Dermis blood vessel endothelial cell (primary cell): ENCODE data around the gene KDM4F. TPM values are rescaled to one million over a fixed set of nuclear protein-coding genes. Genes with fewer than 3 reads are reported as not detected.

Source experiments
- DNase-seq: peaks from one replicate; pipeline ENCODE4 v3.0.0; 2010
- total RNA-seq: library from RNA; depleted of rRNA; stranded (reverse); fragments of >200 nt; gene quantifications from 2 replicates; pipeline ENCODE4 v1.2.3, GENCODE V29; 2014

The KDM4F gene
- total RNA-seq, 1 donor from 2014 or later = not detected

DNA sequence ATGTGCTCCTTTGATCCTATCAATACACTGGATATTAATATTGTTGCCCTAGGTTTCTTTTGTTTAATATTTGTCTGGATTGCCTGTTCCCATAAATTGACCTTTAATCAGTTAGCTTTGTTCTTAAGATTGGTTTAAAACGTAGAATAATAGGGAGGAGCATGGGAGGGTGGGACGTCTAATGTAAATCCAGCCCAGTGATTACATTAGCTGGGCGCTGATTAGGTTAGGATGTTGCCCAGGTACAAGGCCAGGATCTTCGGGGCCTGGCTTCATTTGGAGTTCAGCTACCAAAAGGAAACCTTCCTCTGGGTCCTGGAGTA lies 17.5 kb downstream of the KDM4F start, which contains the start of gene SRSF8:
TSS of gene SRSF8 (plus strand) at position 204 of the 323 bp plus-strand sequence. CDS start 308 bp downstream, outside the sequence.
- no peak for DNase-seq

DNA sequence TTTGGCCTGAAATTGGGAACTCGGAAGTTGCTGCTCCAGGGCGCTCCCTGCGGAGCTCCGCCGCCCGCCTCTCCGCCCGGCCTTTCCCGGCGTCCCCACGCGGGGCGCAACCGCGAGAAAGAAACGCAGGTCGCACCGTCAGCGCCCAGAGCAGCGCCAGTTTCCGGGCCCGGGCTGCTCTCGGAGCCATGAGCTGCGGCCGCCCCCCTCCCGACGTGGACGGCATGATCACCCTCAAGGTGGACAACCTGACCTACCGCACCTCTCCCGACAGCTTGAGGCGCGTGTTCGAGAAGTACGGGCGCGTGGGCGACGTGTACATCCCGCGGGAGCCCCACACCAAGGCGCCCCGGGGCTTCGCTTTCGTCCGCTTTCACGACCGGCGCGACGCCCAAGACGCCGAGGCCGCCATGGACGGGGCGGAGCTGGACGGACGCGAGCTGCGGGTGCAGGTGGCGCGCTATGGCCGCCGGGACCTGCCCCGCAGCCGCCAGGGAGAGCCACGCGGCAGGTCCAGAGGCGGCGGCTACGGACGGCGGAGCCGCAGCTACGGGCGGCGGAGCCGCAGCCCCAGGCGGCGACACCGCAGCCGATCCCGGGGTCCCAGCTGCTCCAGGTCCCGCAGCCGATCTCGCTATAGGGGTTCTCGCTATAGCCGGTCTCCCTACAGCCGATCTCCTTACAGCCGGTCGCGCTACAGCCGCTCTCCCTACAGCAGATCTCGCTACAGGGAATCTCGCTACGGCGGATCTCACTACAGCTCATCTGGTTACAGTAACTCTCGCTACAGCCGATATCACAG lies 18.0 kb downstream of the KDM4F start:
- DNase-seq = peak; percentile 86

DNA sequence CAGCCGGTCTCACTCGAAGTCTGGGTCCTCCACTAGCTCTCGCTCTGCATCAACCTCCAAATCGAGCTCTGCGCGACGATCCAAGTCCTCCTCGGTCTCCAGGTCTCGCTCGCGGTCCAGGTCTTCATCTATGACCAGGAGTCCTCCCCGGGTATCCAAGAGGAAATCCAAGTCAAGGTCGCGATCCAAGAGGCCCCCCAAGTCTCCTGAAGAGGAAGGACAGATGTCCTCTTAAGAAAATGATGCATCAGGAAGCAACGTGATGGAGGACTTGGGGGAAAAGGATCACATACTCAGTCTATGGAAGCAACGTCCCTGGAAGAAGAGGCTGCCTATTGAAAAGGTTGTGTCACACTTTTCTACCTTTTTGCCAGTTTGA lies 18.6 kb downstream of the KDM4F start:
- DNase-seq = no peak

DNA sequence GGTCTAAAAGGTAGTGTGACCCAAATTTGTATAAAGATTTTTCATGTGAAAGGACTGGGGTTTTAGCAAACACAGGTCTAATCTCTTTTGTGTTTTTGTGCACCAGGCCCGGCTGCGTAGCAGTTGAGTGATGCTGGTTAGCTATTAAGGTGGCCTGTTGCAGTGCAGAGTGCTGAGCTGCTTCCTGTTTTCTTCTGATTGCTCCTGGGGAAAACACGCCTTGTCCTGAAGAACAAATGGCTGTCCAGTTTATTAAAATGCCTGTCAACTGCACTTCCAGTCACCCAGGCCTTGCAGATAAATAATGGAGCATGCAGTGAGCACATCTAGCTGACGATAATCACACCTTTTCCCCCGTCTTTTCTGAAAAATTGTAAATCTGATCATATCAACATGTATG lies 19.3 kb downstream of the KDM4F start:
- DNase-seq = peak; percentile 96

DNA sequence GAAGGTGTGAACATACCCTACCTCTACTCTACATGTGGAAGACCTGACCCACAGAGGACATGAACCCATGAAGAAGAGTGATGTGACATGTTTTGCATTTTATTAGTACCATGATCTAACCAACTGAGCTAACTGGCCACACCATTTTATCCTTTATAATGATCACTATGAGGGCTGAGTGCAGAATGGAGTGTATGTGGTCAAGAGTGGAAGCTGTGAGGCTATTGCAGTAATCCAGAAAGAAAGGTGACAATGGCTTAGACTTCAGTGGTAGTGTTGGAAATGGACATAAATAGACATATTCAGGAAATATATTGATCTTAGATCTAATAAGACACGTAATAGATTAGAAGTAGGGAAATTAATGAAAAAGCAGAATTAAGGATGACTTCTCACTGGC lies 21.2 kb downstream of the KDM4F start:
- DNase-seq = no peak

DNA sequence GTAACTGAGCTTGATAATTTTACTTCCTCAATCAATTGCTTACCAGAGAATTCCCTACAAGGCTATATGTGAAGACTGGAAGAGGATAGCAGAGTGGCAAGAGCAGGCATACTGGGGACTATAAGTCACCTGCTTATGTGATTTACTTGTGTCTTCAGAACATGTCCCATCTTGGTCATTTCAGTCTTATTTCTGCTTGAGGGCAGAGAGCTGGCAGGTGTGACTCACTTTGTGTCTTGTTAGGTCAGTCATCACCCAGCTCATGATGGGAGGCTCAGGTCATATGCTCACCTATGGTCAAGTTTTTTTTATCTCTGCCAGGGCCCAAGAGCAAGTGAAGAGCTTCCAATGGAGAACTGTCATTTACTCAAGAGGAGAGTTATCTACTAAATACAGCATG lies 23.7 kb downstream of the KDM4F start:
- no peak for DNase-seq

DNA sequence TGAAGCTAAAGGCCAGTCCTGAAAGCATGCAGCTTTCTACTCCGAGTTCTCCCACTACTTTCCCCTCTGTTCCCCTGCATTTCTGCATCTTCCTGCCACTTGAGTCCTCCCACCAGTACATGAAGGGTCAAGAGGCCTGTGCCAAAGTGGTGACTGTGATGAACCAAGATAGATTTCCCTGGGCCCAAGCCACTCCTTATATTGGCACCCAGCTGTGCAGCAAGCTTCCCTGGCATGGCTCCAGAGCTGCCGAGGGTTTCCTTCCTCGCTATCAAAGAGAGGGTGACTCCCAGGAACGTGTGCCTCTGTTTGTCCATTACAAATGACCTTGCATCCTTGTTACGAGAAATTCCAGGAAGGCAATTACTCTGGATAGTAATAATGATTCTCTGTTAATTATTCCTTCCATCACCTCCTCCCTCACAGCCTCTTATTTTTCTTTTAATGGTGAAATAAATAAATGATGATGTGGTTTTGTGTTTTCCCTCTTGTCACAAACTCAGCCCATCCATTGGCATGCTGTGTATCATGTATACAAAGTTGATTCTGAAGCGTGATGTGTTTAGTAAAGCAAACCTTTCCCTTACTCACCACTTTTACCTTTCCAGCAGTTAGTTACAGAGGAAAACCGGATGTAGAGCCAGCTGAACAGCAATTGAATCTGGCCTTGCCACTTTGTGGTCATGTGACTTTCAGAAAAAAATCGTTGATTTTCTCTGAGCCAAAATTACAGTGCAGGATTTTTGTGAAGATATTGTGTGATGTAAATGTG lies 25.8 kb downstream of the KDM4F start:
- peak; percentile 48 for DNase-seq

DNA sequence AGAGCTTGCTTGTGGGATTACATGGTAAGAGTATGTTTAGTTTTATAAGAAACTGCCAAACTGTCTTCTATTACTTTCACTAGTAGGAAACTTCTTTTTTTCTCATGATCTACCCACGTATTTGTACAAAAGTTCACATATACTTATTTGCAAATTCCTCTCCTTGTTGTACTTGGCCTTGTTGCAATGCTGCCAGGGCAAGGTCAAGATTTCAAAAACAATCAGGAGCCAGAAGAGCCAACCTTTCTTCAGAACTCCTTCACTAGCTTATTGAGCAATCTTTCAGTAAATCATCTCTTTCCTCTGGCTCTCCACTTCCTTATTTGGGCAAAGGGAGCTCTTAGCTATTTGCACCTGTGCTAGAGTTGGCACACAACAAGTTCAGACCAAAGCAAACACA lies 27.2 kb downstream of the KDM4F start:
- peak; percentile 83 for DNase-seq

DNA sequence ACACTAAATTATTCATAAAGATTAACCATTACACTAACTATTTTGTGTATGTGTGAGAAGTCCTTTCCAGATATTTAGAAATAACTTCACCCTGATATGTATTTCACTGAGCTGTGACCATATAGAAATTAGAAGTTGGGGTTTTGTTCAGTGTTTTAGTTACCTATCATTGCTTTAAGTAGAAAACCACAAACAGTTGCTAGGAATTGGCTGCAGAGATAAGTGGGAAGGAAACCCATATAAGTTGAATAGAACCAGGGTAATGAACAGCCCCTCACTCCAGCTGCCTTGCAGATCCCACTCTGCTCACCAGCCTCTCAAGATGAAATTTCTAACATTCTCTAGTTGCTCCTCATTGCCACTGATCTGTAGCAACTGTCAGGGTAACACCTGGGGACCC lies 27.8 kb downstream of the KDM4F start:
- DNase-seq = no peak

DNA sequence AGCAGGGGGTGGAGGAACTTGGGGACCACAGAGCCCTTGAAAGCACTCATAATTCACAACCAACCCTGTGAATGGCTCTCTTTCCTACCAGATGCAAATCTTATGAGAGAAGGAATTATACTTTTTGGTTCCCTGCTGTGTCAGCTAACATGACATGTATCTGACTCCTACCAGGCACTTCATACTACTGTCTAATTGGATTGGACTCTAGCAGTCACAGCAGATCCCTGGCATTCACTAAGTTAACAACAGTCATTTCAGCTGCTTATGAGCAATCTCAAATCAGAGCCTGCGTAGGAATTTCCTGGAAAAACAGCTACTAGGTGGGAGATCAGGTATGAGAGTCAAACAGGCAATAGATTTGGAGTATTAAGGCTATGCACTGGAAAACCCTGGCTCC lies 29.3 kb downstream of the KDM4F start:
- no peak for DNase-seq

DNA sequence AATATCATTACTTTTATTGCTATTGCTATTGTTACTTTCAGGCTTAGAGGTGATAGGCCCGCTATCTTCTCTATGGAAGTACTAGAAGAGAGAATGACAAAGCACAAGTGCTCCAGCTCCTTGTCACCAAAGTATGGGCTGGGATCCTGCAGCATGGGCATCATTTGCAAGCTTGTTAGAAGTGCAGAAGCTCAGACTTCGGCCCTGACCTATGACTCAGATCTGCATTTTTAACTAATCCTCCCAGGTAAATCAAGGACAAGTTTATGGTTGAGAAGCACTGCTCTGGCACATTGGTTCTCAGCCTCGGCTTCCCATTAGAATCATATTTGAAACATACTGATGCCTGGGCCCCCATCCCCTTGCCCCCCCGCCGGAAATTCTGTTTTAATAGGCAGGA lies 31.8 kb downstream of the KDM4F start:
- no peak for DNase-seq

DNA sequence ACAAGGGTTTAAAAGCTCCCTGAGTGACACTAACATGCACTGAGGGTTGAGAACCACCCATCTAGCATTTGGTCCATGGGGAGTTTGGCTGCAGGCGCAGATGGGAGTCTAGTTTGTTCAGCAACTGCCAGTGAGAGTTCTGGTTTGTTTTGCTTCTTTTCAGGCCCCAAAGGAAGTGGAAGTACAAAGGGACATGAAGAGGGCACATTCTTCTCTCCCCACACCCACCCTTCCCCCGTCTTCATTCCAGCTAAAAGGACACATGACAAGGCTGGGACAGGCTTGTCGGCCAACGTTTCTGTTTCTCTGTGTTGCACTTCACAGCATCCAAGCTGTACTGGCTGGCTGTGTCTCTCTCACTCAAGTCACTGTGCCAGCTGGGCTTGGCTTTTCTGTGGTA lies 32.2 kb downstream of the KDM4F start:
- DNase-seq = peak; percentile 25

DNA sequence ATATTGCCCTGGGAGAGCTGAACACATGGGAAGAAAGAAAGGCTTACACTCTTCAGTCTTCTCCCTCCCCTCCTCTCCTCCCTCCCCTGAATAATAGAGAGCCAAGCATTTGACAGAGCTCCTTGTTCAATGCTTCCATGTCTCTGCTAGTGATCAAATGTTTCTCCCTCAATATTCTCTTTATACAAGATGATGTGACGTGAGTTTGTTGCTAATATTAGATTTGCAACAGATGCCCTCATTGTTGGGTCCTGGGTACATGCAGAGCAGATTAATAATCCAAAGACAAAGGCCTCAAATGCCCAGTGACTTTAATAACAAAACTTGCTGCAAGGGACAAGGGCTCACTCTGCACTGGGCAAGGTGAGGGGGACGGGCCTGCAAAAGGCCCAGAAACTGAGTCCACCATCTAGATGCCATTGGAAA lies 33.4 kb downstream of the KDM4F start:
- no peak for DNase-seq

DNA sequence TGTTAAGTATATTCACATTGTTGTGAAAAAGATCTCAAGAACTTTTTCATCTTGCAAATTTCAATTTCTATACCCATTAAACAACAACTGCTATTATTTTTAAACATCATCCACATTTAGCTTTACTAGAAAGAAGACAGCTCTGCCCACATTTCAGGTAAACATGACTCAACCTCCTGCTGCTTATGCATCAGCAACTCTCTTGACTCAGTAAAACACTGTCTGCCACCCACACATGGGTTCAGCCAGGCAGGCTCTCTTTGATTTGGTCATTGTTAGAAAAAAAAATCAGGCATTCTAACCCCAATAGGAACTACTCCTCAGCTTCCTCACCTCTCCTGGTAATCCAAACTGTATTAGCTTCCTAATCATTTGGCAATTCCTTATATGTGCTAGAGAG lies 35.3 kb downstream of the KDM4F start:
- DNase-seq = no peak

DNA sequence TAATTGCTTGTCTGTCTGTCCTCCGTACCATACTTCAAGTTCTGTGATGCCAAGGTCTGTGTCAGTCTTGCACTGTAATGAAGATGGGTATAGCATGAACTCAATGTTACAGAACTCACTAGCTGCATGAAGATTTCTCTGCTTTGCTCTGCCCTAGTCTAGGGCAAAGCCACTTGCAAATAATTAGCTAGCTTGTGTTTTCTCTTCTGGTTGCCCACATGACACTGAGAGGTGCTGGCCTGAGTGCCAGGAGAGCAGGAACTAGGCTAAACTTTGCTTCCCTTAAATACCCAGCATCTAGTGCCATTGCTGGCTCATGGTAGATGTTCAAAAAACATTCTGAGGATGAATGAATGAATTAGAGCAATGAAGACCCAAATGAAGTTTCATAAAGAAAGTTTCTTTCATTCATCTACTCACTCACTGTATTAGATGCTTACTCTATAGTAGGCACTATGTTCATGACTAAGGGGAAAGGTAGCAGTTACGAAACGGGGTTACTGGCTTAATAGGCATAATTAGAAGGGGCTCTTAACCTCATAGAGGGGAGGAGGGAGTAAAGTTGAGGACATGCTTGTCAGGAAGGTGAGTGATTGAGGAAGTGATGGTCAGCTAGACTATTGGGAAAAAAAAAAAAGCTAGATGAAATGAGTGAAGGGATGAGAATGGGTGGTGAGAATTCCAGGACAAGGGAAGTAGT lies 36.0 kb downstream of the KDM4F start:
- no peak for DNase-seq

DNA sequence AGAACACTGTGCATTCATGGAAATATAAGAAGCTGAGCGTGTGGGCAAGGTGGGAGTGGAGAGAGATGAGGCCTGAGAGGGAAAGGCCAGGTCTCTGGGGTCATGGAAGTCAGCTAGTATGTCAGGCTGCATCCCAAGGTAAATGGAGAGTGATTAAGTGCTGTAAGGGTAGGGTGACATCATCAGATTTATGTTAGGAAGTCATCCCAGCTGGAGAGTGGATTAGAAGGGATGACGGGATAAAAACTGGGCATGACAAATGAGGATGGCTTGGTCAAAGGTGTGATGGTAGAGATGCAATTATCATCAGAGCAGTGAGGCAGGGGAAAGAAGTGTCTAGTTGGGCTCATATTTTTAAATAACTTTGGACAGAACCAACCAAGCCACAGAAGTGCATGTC lies 36.9 kb downstream of the KDM4F start:
- no peak for DNase-seq

DNA sequence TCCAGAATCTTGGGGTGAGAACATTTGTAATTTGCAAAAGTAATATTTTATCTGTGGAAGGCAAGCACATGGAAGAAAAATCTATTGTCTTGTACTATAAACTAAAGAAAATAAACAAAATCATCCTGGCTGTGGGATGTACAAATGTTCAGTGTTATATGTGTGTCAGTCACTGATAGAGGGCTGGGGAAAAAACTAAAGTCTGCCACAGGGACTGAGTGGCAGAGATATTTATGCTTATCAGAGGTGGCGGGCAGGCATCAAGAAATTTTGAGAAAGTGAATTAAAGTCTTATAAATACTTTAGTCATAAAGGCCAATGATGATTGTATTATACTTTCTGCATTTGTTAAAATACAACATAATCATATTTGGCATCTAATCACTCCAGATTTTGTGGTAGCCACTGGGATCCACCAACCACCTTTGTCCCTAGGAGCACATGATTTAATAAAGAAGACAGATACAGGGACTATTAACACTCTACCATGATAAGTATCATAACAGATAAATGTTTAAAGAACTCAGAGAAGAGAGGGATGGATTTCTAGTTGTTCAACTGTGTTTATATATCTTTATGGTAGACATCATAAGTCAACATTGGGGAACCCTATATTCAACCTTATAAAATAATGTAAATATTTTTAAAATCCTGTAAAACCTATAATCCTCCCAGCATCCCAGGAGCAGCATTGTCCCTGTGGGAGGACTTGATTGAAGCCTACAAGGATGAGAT lies 37.8 kb downstream of the KDM4F start:
- no peak for DNase-seq

DNA sequence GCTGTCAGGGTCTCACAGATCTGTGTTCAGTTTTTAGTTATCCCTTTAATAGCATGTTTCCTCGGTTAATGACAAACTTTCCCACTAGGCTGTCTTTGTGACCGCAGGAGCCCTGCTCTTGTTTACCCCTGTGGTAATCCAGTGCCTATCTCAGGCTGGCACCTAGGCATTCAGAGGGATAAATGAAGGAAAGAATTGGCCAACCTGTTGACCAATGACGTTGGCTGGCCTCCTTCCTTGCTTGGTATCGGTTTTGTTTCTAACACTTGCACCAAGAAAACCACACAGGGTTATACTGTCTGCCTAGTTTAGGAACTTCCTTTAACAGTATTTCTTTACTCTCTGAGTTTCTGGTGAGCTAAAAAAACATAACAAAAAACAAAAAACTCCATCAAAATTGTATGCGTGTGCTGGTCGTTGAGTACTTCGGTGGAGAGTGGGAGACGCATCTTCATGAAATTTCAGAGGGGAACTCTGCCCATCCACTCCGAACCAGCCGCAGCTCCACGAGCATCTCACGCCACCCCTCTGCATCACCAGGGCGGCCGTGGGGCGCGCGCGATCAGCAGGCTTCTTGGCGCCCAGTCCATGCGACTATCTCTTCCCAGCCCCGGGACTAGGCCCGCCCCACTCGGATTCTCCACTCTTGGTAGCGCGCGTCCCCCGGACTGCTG lies 39.9 kb downstream of the KDM4F start:
- DNase-seq = no peak

DNA sequence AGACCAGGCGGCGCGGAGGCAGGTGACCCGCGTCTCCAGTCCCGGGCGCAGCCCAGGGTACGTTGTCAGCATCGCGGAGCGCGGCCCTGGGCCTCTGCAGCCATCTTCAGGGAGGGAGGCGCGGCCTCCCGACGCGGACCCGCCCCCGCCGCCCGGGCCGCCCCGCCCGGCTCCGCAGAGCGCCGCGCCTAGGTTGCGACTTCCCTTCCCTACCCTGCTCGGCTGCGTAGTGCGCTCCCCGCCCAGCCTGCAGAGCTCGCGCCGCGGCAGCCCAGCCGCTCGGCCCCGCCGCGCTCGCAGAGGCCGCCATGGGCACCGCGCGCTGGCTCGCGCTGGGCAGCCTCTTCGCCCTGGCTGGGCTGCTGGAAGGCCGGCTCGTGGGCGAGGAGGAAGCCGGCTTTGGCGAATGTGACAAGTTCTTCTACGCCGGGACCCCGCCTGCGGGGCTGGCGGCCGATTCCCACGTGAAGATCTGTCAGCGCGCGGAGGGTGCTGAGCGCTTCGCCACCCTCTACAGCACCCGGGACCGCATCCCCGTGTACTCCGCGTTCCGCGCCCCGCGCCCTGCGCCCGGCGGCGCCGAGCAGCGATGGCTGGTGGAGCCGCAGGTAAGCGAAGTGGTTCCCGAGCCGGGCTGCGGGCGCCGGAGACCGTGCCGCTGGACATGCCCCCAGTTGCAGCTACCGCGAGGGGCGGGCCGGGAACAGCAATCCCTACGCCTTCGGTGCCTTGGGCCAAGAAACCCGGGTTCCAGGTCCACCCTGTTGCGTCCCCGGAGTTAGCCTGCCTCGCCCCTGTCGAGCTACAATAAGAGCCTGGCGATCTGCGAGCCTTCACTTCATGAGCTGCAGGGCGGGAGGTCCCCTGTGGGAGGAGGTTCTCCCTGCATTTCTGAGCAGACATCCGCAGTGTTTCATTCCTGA lies 40.7 kb downstream of the KDM4F start, which contains the start of gene ENDOD1:
TSS of gene ENDOD1 (plus strand) at position 227 of the 923 bp plus-strand sequence. CDS start at position 309, 82 bp downstream.
- DNase-seq = peak; percentile 87

DNA sequence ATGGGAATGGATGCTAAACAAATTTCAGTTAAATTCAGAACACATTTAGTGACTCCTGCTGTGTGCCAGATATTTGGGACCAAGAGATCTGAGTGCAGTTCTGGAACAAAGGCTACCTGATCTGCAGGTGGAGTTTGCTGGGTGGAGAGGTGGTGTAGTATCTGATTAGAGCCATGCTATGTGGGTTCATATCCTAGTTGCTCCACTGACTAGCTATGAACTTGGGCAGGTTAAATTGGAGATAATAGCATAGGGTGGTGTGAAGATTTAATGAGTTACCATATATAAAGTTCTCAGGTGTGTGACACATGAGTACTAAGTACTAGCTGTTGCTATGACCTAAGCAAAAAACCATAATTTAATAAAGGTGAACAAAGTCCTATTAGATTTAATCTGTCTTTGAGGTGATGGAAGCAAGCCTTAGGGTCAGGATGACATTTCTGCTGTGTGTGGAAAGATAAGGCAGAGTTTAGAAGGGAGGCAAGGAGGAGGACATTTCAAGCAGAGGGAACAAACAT lies 42.5 kb downstream of the KDM4F start:
- no peak for DNase-seq
